NCI-H82 (cell line): ENCODE measurements around the gene TSPOAP1.

Experiments used
- DNase-seq: peaks from one replicate; lab custom pipeline; 2025; lab: John Stamatoyannopoulos, UW

Gene TSPOAP1

GRCh38 chr17:58318065-58318481, 10.5 kb downstream of the TSPOAP1 start:
- DNase-seq, result no peak

DNA sequence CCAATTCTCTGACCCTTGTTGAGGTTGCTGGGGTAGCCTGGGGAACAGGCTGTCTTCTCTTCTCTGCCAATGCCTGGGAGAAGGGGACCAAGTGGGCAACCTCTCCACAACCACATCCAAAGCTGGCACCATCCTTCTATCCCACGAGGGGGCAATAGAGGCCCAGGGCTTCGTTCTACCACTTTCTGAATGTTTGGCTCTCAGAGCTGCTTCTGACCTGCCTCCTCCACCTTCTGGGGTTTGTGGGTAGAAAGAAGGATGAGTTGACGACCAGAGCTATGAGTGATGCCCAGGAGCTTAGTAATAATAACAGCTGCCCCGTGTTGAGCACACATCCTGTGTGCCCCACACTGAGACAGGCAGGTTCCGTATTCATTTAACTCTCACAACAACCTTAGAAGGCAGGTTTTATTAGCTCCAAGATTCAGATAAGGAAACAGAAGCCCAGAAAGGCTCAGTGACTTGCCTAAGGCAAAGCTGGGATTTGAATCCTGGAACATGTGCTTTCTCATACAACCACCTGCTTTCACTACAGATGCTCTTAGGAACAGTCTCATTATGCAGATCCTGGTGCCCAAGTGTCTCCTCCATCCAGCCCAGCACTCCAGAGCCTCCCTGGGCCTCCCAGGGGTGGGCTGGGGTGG, 11.1 kb downstream of the TSPOAP1 start:
- DNase-seq, result peak; percentile 85

DNA sequence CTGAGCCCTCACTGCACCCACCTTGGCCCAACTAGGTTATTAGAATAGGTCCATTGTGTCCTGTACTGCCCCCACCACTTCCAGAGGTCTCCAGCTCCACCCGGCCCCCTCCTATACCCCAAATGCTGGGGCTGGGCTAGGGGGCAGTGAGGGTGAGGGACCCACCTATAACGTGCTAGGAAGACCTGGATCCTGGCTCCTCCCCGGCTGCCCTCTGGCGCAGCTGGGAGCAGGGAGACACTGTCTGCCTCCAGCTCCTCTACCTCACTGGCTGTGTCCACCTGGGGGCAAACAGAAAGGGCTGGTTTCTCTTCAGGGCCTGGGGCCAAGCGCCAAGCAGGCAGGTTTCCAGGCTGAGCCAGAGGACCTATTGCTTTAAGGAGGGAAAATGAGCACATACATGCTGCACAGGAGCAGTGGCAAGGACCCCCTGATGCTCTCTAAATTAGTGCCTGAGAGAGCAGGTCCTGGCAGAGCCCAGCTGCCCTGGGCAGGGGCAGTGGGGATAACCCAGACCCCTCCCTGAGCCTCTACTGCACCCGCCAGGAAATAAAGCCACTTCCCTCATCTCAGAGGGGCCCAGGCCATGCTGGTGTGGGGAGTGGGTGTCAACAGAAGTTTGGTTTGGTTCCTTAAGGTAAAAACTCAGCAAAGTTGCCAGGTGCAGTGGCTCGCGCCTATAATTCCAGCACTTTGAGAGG, 12.2 kb downstream of the TSPOAP1 start:
- no peak for DNase-seq

DNA sequence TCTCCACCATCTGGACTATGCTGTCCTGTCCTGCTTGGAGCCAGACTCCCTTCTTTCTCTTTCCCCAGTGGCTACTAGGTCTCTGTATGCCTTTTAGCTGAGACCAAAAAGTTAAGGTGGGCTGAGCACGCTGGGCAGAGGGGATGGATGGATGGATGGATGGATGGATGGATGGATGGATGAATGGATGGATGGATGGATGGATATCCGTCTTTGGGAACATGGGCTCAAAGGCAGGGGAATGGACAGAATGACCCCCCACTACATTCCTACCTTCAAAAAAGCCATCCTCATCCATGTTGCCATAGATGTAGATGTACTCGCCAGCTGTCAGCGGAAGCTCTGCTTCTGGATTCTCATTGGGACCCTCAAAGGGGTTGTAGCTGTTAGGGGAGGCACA, 12.8 kb downstream of the TSPOAP1 start:
- no peak for DNase-seq

DNA sequence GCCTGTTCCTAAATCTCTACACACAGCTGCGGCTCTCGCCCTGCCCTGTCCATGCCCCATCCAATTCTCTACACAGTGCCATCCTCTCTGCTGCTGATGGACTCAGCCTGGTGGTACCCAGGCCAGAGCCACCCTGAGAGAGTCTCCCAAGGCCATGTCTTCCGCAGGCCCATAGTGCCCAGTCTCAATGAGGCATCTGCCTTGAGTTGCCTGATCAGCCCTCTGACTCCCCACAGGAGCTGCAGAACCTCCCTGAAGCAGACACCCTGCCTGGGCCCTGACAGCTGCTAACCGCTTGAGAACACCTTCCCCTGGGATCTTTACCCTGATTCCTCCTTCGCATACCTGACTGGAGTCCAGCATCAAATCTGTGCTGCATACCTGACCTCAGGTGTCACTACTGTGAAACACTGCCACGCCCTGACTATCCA, 13.3 kb downstream of the TSPOAP1 start:
- no peak for DNase-seq

DNA sequence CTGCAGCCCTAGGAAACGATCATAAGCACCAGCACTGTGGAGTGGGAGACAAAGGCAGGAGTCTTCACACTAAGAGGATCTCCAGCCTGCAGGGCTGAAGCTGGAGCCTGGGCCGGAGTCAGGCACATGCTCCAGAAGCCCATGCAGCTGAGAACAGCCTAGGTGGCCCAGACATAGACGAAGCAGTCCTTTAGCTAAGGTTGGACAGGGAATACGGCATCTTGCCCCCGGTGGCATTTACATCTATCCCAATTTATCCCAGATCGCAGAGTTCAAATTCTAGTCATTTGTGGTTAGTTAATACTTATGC, 13.9 kb downstream of the TSPOAP1 start:
- DNase-seq, result no peak

DNA sequence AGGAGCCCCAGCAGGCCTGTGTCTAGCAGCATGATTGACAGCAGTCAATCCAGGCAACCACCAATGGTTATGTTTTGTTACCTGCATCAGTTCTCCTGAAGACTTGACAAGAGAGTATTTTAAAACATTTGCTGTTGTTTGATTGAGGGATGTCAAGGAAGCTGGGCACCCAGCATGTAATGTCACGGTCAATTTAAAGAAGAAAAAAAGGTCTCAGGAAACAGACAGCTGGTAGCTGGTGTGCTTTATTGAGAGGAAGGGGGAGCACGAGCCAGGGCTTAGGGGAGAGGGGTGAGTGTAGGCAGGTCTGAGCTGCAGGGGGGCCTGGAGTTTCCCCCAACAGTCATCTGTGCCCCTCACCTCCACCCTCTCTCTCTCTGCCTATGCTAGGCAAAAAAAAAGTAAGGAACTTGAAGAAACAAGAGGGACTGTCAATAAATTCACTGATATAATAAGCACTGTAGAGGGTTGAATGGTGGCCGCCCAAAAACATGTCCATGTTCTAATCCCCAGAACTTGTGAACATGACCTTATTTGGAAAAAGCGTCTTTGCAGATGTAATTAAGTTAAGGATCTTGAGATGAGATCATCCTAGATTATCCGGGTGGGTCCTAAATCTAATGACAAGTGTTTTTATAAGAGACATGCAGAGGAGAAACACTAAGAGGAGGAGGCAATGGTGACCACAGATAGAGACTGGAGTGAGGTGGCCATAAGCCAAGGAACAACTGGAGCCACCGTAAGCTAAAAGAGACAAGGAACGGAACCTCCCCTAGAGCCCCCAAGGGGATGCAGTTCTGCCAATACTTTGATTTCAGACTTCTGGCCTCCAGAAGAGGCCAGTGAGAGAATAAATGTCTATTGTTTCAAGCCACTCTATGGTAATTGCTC, 14.5 kb downstream of the TSPOAP1 start:
- peak; percentile 98 for DNase-seq

DNA sequence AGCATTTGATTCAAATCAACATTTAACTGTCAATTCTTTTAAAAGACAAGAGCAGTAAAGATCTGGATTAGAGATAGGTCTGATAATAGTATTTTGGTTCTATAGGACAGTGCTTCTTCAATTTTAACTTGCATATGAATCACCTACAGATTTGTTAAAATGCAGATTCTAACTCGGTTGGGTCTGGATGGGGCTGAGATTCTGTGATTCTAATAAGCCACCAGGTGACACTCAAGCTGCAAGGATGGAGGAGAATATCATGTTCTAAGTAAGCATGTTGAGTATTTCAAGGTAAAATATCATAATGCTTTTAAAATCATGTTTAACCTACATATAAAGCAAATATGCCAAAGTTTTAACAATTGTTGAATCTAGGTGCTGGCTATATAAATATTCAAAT, 15.8 kb downstream of the TSPOAP1 start:
- no peak for DNase-seq

DNA sequence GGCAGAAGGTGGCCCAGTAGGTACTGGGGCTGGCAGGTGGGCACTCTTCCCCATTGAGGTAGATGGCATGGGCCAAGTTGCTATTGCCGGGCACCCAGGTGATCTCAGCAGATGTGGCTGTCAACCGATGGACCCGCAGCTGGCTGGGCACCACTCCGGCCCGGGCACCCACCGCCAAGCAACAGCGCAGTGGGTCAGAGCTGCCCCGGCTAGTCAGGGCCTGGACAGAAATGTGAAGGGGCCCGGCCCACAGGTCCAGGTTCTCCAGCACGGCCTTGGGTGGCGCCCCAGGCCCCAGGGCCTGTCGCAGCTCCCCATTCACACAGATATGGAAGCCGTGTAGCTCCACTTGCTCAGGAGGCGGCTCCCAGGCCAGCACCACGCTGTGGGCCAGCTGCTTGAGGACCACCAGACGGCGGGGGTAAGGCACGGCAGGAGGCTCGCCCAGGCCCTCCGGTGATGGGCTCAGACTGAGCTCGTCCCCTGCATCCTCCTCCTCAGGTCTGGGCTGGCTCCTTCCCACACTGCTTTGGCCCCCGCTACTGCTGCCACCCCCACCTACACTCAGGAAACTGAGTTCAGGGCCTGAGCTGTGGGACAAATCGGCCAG, 16.5 kb downstream of the TSPOAP1 start:
- DNase-seq, result no peak

- DNase-seq, result no peak
These were observed 17.1 kb downstream of the TSPOAP1 start for GRCh38 chr17:58311429-58311894.

GRCh38 chr17:58310511-58311428, 17.8 kb downstream of the TSPOAP1 start:
- DNase-seq, result peak; percentile 79

DNA sequence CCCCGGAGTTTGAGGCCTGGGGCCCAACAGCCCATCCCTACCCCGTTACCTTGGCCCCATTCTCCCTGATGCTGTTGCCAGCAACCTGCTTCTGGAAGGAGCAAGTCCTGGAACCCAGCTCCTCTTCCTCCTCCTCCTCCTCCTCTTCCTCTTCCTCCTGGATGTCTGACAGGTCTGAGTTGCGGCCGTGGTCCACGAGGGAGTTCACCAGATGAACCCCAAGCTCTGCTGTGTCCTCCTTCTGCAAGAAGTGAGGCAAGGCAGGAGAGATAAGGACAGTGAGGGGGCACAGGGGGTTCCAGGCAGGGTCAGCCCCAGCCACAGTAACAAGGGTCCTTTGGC, 18.7 kb downstream of the TSPOAP1 start:
- DNase-seq, result no peak

DNA sequence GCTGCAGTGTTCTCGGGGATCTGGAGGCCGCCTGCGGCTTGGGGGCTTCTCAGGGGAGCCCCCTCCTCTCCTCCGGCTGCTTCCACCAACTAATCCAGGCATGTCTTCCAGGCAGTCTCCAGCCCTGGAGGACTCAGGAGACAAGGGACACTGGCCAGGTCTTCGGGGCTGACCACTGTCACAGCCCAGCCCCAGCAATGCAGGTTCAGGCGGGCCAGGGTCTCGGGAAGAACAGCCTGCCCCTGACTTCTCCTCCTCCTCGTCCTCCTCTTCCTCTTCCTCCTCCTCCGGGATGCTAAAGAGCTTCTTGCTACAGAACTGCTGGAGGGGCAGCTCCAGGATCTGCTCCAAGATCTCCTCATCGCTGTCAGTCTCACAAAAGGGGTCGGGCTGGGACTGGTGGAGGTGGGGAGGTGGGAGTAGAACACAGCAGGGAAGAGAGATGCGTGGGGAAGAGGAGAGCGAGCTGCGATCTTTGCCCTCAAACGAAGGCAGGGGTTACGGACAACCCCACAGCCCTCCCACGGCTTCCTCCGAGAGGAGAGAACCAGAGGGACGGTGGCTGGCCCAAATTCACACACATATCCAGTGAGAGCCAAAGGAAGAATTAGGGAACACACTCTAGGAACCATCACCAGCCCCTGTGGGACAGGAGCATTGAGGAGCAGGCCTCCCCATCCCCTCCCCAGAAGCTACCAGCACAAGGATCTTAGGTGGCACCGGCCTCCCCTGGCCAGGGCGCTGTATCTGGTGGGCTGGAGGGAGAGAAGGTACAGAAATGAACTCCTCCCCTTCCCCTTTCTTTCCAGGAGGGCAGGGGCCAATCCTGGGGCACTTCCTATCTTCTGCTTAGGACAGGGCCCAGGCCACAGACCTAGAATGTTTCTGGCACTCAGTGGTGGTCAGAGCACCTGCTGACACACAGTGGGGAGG, 19.3 kb downstream of the TSPOAP1 start:
- DNase-seq, result no peak

DNA sequence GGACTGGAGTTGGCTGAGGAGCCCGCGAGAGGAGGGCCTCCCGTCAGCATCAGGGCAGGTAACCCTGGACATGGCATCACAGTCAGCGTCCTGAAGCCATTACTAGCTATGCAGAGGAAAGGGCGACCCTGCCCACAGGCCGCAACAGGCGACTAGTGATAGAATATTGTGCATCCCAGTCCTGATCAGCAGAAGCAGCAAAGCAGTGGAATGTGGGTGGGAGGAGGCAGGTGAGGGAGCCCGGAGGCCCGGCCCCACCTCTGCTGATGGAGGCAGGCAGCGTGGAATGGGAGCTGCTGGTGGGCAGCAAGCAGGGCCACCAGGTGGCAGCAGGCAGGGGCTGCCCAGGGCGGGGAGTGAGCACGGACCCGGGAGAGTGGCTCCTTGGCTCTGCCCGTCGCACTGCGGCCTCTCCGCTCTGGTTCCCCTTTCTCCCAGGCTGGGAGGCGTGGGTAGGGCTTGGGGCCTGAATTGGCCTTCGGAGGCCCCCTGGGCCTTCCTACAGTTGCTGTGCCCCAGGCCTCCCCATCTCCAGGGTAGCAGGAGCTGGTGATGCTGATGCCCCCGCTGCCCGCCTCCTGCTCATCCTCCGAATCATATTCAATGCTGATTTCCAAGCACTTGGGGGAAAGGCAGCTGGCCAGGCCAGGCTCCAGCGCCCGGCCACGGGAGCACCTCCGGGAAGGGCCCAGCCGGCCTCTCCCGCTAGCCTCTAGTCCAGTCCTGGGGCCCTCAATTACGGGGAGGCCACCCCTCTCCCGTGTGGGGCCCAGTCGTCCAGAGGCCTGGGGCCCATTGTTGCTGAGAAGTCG, 20.2 kb downstream of the TSPOAP1 start:
- peak; percentile 48 for DNase-seq

DNA sequence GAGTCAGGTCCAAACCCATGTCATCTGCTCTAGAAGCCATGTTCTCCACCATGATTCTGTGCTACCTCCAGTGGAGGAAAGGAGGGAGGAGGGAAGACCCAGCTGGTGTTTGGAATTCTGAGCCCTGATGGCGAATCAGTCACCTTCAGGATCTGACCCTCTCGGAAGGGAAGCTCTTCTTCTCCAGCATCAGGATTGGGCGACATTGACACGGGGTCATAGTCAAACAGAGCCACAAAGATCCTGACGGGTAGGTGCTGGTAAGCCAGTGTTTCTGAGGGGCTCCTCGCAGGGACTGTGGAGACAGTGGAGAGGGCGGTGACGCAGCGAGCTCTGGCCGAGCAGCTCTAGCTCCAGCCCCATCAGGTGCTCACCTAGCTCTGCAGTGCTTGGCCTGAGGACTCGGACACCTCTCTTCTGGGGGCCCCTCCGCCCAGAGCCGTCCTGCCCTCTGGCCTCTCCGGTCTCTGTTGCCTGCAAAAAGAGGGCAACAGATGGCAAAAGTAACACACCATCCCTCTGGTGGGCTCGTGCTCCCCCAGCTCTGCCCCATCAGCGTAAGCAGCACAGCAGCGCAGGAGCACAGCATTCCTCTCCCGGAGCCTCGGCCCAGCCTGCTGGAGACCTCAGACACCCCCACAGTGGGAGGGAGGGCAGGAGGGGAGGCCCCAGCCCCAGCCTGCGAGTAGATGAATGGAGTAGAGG, 21.0 kb downstream of the TSPOAP1 start:
- no peak for DNase-seq

GRCh38 chr17:58306131-58306951, 22.3 kb downstream of the TSPOAP1 start:
- DNase-seq, result no peak

DNA sequence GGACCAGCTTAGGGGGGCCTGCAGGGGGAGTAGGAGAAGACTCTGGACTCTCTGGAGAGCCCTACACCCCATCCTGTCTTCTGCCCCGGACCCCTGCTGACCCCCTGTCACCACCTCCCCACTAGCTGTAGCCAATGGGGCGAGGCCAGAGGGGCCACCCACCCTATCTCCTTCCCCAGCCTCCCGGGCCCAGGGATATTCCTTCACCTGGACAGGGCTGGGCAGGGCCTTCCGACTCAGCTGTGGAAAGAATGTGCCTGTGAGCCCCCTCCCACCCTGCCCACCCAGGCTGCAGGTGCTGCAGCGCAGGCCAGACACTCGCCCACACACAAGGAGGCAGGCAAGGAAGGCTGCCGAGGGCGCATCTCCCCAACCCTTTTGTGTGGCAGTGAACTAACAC, 23.0 kb downstream of the TSPOAP1 start:
- DNase-seq, result no peak
